NCI-H2171 (cell line): ENCODE data around the gene CCDC92.
A peak's percentile ranks its signal among the peaks of the same experiment; 100 is the strongest.

Experiments used
- DNase-seq: peaks from one replicate; lab custom pipeline; 2025; lab: John Stamatoyannopoulos, UW

Gene CCDC92, protein sequence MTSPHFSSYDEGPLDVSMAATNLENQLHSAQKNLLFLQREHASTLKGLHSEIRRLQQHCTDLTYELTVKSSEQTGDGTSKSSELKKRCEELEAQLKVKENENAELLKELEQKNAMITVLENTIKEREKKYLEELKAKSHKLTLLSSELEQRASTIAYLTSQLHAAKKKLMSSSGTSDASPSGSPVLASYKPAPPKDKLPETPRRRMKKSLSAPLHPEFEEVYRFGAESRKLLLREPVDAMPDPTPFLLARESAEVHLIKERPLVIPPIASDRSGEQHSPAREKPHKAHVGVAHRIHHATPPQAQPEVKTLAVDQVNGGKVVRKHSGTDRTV

DNA sequence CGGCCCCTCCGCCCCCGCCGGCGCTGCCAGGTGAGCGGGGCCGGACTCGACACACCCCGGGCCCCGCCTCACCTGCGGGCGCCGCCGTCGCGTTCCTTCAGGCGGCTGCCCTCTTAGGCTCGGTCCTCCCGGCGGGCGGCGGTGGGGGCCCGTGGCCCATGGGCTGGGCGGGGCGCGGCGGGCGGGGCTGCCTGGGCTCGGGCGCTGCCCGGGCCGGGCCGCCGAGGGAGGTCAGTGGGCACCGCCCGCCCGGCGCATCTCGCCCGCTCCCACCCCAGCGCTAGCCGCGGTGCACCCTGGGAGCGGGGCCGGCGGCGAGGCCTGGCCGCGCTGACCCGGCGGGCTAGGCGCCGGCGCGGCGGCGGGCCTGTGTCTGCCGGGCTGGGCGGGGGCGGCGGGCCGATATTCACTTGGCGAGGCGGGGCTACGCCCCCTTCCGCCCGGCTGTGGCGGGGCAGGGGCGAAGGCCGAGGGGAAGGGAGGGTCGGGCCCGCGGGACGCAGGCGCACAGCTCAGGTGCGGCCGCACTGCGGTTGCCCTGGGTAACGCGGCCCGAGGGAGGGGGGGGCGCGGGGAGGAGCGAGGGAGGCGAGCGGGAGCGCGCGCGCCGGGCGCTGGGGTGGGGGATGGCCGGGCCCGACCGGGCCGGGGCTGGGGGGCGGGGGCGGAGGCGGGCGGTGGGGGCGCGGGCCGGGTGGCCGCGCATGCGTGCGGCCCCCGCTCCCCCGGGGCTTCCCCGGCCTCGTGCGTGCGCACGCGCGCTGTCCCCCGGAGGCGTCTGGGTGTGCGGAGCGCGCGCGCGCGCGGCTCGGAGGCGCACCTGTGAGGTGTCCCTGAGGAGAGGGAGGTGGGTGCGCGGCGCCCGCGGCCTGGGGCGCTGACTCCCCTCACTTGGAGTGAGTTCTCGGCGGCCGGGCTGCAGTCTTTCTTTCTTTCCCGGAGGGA lies at the start of gene CCDC92, which contains the start of gene ZNF664:
TSS of gene CCDC92 (minus strand) at position 375 of the 945 bp plus-strand sequence. CDS start 28,526 bp downstream, outside the sequence.
TSS of gene ZNF664 (plus strand) at position 759 of the 945 bp plus-strand sequence. CDS start 38,930 bp downstream, outside the sequence.
- DNase-seq, result peak; percentile 98

DNA sequence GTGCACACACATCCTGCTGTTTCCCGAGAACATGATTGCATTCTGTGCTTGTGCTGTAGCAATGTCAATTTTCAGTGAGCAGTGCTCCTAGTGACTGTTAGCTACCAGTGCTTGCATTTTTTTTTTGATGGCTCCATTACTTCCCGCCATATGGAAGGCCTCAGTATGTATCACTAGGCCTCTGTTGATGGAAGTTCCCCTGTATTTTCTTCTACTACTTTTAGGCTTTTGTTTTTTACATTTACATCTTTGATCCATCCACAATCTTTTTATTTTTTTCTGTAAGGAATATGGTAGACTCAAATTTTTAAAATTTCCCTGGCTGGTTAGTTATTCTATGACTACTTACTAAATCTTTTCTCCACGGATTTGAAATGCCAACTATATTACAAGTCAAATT lies 49.5 kb upstream of the CCDC92 start:
- DNase-seq, result no peak

DNA sequence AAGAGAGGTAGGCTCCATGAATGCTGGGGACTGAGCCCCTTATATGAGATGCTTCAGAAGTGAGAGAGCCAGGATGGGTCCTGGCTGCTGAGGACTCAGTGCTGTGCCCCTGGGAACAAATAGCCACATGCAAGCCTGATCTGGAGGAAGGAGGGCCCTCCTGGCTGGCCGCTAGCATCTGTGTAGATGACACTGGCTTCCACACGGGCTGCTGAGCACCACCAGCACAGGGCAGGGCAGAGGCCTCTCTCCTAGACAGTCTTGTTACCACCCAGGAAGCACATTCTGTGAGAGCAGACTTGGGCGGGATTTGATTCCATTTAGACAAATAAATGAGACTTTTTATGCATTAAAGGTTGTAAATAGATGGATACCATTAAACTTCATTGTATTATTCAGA lies 48.4 kb upstream of the CCDC92 start:
- no peak for DNase-seq

DNA sequence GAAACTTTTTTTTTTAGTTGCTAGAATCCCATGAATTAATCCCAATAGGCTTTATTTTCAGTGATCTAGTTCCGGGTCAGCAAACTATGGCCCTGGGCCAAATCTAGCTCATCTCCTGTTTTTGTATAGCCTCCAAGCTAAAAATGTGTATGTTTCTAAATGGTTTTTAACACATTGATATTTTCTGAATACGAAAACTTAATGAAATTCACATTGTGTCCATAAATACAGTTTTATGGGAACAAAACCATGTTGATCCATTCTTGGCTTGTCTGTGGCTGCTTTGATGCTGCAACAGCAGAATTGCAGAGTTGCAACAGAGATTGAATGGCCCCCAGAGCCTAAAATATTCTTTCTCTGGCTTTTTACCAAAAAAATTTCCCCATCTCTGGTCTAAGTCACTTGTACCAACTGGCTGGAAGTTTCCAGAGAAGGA lies 47.9 kb upstream of the CCDC92 start:
- no peak for DNase-seq

DNA sequence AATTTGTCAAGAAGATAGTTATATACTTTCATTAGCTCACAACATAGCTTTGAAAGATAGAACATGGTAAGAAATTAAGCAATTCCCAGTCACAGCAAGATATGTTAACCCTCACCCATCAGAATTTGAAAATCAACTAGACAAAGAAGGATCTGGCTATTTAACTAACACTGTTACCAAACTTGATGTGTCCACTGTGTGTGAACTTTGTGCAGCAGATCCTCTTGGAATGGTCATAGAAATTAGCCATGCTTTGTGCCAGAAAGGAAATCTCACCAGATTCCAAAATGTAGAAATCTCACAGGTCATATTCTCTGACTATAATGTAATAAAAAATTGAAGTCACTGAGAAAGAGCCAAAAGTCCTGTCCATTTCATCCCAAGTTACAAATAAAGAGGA lies 46.5 kb upstream of the CCDC92 start:
- no peak for DNase-seq

DNA sequence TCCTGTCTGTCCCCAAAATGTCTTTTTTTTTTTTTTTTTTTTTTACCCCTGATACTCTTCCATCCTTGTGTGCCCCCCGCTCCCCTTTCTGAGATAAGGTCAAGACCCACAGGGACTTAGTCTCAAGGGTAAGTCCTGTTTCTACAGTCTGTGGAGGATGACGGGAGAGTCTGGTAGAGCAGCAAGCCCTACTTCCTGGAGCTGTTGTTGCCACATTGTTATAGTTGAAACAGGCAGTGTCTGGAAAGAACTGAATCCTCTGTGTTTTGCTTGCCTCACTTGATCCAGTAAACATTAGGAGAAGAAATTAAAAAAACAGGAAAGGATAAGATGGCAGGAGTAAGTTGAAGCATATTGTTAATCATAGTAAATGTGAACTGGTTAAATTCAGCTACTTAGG lies 45.9 kb upstream of the CCDC92 start:
- no peak for DNase-seq

DNA sequence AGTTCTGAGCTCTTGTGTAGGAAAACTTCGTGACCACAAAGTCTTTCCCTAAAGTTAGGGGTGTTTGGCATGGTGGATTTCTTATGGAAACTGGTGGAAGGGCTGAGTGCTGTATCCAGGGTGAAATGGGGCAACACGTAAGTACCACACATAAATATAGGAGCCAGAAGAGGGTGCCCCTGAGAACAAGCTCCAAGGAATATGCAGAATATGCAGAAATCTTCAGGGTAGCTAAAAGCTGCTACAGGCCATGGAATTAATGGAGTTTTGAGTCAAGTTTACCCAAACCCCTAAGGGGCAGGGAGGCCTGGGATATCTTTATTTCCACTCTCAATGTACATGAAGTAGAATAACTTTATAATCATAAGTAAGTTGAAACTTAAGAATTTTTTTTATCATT lies 44.4 kb upstream of the CCDC92 start:
- DNase-seq, result no peak

DNA sequence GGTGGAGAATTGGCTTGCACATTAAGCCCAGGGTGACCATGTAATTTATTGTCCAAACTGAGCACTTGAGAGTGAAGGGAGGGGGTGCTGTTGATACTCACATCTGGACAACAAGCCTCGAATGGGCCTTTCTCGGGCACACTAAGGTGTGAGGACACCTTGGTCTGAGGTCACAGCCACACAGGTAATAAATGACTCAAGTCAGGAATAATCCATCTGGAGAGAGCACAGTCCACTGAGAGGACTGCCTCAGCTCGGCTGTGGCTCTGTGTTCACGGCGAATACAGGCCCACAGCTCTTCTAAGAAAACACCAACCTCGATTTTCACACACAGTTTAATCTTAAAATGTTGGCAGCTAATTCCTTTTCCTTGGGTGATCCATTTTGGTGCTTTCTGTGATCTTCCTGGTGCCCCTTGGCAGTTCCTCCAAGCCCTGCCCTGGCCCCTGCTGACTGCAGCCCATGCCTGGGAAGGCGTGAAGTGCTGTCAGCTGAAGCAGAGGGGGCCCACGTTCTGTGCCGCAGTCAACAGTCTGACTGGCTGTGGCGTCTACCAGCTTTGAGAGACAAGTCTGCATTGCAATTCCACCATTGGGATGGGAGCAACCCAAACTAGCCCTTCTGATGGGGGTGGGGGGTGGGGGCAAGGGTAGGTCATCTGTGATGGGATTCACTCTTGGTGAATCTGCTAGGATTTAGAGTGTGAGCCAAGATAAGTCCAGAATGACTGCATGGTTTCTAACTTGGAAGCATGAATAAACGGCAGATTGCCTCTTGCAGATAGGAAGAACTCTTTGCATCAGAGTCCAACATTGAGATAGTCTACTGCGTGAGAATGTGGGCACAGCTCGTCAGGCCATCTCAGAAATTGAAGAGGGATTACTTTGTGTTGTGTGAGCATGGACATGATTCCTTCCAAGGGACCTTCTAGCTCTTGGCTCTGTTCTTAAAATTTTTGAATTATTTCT lies 43.1 kb upstream of the CCDC92 start:
- DNase-seq, result no peak

DNA sequence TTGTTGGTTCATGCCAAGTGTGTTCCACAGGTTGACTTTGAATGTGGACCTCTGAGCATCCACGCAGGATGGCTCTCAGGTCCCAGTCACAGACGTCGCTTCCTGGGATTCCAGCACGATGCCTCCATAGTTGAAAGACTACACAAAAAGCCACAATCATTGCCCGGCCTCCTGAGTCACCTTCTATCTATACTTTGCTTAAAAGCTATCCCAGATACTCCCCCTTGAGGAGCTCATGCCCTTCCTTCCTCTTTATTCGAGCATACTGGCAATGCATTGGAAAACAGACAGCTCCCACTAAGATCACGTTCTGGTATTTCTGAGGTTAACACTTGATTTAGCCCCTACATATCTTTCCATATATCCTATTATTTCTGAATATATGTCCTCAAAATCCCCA lies 40.4 kb upstream of the CCDC92 start:
- DNase-seq, result no peak

DNA sequence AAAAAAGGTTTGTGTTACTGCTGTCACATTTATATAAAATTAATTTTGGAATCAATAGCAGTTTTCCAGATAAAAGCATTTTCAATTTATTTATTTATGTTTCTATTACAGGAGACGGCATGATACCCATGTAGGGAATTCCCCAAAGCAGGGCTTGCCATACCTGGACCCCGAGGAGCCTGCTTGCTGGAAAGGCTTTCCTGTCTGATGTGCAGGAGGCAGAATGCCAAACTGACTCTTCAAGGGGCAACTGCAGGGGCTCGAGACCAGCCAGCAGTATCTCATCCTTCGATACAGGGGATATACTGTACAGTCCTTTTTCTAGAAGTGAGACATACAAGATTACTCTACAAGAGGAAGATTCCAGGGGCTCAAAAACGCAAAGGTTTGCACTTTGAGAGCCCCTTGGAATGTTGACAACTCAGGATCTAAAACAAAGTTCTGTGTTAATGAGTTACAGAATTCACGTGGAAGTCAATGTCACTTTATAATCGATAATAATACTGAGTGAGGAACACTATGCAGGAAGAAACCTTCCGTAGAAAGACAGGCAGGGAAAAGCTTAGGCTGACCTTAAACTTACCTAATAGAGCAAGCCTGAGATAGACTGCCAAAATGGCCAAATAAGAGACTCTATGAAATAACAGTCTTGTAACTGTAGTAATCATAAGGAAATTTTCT lies 38.9 kb upstream of the CCDC92 start:
- no peak for DNase-seq

DNA sequence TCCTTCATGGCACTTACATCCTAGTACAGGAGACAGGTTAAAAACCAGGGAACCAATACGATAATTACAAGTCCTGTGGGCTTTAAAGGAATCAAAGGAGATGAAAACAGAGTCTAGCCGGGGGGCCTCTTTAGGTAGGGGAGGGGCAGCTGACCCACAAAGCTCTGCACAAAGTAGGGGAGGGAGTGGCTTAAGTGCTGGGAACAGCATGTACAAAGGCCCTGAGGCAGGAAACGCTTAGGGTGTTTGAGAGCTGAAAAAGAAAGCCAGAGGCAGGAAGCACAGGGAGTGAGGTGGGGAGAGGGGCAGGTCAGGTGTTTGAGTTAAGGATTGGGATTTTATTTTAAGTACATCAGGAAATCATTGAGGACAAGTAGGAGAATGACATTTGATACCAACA lies 38.1 kb upstream of the CCDC92 start:
- no peak for DNase-seq

DNA sequence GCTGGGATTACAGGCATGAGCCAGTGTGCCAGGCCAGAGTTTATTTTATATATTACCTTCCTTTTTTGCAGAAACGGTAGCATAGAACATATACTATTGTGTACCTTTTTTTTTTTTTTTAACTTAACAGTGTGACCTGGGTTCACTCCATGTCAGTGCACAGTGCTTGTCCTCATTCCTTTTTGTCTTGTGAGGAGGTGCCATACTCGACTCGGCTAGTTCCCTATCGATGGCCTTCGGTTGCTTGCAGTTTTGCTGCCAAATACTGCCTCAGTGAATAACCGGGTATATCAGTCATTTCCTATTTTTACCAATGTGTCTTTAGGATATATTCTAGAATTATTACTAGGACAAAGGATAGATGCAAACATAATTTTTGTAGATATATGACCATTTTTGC lies 37.1 kb upstream of the CCDC92 start:
- no peak for DNase-seq

DNA sequence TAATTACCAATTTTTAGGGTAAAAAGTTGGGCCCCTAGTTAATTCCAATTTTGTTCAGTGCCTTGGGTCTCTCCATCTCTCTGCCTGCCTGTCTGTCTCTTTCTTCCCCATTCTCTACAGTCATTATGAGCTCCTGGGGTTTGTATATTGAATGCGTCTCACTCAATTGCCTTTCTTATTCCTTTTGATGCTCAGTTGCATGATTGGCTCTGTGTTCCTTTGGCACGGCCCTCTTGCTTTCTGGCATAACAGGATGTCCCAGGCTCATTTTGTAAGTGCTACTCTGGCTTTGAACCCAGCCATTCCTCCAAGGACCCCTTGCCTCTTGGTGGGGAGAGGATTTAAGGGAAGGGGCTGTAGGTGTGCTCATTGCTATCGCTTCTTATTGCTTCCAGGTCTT lies 36.0 kb upstream of the CCDC92 start:
- DNase-seq, result no peak

DNA sequence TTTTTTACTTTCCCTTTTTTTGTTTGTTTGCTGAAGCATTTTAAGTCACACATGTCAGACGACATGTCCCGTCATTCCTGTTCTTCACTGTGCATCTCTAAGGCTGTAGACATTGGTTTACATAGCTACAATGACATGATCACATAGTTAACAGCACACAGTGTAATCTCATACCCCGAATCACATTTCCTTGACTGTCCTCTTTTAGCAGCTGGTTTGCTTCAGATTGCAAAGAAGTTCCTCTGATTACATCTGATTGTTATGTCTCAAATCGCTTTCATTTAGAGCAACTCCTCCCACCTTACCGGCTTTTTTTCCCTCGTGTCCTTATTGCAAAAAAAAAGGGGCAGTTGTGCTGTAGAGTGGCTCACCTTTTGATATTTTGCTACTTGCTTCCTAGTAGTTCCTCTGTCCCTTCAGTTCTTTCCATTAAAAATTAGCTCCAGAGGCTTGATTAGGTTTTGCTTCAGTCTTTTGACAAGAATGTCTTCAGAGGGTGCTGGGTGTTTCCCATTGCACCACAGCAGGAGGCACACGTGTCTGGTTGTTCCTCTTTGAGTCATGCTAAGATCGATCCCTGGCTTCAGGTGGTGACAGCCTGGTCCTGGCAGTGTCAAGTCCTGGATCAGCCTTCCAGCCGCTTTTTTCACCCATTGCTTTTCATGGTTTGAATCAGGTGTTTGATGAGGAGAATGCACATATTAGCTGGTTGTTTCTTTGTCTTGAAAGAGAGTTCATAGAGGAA lies 35.4 kb upstream of the CCDC92 start:
- DNase-seq, result no peak

DNA sequence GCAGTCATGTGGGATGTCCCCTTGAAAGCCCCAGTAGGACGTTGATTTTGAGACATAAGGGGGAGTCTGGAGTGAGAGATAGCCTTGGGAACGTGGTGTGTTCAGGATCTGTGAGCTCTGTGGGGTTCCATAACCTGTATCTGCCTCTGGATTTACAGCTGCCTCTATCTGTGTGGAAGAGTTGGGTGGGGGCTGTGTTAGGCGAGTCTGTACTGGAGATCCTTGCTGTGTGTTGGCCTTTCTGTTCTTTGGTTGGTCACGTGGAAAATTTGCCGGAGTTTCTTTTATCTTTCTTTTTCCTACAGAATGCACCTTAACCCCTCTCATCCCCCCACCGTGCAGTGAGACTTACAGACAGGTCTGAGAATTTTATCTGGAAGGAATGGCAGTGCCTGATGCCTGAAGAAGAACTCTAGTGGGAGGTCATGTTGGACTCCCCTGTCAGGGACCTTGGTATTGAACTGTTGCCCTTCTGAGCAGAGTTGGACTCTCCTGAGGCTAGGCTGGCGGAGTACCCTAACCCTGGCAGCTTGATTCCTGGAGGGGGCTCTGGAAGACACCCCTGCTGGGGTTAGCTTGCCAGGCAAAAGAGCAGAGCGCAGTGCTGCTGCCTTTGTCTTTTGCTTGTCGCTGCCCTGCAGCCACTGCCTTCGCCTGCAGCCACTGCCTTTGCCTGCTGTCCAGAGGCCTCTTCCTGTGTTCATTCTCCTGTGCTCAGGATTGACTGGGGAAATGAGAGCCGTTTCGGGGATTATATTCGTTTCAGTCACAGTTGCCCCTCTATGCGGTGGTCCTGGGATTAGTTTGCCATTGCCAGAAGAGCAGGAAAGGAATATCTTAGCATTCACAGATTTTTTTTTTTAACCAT lies 34.4 kb upstream of the CCDC92 start:
- no peak for DNase-seq

DNA sequence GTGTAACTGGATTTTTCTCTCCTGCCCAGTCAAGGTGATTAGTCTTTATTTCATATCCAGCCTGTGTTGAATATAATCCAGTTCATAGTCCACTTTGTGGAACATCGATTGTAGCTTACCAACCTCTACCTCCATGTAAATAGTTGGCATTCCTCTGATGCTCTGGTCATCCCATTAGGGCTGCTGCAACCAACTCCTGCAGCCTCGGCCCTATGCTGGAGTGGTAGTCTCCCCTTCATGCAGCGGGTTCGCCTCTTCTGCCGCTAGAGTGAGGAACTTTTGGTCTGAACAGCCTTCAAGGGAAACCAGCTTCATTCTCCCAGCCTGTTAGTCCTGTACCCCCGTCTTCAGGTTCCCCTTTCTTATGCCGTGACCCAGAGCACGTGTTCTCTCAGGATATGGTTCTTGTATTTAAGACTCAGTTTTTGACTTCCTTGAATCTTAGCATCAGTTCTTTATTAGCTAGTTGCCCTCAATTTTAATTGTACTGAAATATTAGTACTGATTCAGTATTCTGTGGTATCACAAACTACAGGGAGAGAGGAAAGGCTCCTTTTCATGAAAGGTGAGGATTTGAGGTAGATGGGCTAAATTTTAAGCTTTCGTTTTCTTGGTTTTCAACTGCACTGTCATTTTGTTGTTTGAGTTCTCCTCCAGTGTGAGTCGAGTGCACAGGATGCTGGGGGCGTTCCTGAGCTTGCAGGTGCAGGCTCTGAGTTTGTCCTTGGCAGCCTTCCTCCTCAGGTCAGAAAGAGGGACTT lies 33.6 kb upstream of the CCDC92 start:
- no peak for DNase-seq

DNA sequence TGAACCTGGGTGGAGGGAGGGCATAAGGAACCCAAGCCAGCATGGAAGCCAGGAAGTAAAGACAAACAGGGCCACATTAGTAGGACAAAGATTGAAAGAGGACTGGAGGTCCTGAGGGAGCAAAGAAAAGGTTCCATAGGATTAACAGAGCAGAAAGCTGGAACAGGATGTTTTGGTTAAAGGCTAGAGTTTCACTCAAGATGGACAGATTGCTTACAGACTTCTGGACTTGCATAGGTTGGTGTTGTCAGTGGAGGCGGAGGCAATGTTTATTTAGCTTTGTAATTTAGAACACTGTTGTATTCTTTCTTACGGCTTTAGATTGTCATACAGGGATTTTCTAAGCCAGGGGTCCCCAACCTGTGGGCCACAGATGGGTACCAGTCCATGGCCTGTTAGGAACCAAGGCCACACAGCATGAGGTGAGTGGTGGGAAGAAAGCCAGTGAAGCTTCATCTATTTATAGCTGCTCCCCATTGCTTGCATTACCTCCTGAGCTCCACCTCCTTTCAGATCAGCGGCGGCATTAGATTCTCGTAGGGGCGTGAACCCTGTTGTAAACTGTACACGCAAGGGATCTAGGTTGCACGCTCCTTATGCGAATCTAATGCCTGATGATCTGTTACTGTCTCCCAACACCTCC lies 31.7 kb upstream of the CCDC92 start:
- DNase-seq, result no peak

DNA sequence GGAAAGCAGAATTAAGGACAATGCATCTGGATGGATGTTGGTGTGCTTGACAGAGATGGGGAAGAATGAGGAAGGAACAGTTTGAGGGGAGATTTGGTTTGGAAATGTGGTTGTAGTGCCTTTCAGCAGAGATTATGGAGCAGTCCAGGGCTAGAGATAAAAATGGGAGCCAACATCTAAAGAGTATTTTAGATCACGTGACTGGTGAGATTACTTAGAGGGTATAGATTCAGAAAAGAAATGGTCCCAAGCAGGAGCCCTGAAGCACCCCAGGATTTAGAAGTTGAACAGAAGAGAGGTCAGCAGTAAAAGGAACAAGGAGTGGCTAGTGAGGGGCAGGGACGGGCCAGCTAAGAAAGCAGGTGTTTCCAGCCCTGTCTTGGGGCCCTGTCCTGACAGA lies 30.0 kb upstream of the CCDC92 start:
- DNase-seq, result no peak
